HG03378 (cell line): ENCODE measurements around the gene MAPKAPK2.
"Not testable (repeated sequence)": the region's sequence is repeated elsewhere in the genome, so short reads cannot be mapped to it uniquely, and the experiment has no call there.

ENCODE experiments used
- ATAC-seq: cut with Tn5 transposase; IDR thresholded peaks from one replicate; pipeline ENCODE4 v1.9.1; 2021; ENCODE audit warnings: mild to moderate bottlenecking, moderate library complexity; ENCODE audit not compliant: unreplicated experiment

Gene MAPKAPK2

DNA sequence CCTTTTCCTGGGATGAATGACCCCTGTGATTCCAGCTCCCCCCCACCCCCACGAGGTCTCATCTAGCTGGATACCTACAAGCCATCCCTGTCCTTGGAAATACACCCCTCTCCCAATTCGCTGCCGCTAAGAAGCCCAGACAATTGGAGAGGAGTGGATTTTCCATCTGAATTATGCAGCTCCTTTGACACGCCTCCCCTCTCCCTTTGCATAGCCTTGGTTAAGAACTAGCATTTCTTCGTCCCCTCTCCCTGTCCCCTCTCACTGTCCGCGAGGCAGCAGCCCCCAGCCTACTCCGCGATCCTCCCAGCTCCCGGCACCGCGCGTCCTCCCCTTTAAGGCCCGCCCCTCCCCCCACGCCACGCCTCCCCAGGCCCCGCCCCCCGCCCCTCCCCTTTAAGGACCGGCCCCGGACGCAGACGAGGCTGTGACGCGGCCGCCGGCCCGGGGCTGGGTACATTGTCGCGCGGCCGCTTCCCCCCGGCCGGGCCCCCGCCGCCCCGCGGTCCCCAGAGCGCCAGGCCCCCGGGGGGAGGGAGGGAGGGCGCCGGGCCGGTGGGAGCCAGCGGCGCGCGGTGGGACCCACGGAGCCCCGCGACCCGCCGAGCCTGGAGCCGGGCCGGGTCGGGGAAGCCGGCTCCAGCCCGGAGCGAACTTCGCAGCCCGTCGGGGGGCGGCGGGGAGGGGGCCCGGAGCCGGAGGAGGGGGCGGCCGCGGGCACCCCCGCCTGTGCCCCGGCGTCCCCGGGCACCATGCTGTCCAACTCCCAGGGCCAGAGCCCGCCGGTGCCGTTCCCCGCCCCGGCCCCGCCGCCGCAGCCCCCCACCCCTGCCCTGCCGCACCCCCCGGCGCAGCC, at the start of gene MAPKAPK2:
Gene MAPKAPK2 (plus strand): TSS at position 428 of the 856 bp plus-strand sequence. CDS start 325 bp downstream, at position 753.
- no peak for ATAC-seq

DNA sequence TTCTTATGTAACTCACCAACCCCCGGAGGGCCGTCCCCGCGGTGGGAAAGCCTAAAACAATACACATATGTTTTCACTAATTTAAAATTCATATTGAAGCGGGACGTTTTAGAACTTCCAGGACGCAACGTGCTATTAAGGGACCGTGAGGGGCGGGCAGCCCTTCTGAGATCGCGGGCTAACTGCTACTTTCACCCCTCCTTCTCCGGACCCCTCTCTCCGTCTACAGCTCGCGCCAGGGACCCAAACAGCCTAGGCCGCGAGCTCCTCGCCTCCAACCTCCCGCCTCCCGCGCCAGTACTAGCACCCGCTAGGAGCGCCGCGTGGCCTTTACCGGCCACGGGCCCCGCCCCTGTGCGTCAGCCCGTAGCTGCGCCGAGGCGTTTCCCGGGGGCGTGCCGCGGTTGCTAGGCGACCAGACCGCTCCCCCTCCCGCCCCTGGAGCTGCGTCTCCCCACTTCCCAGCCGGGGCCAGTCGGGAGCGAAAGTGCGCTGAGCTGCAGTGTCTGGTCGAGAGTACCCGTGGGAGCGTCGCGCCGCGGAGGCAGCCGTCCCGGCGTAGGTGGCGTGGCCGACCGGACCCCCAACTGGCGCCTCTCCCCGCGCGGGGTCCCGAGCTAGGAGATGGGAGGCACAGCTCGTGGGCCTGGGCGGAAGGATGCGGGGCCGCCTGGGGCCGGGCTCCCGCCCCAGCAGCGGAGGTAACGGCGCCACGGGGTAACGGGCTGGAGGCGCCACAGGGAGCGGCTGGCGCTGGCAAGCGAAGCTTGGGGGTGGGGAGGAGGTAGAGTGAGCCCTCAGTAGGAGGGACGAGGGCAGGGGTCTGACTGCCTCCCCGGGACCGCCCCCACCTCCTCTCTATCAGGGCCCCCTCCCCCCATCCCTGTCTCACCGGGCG, 49.4 kb upstream of the MAPKAPK2 start, which contains the start of gene DYRK3:
Gene DYRK3 (plus strand): TSS at position 457 of the 898 bp plus-strand sequence. CDS start 168 bp downstream, at position 625.
- peak; percentile 70 for ATAC-seq

GRCh38 chr1:206635978-206636345, 48.7 kb upstream of the MAPKAPK2 start:
- ATAC-seq, result no peak

DNA sequence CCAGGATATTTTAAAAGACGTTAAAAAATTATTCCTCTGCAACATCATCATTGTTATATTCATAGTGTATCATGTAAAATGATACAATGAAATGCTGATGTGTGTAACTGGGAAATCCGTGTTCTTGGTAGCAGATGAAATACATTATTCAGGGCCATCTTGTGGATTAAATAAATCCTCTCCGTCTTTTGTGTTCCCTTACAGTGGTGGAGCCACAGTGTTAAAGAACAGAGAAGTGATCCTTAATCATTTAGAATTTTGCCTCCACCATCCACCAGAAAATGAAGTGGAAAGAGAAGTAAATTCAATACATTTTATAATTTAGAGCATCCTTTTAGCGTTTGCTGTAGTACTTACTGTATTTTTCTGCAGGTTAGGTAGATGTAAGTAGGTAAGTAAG, 48.0 kb upstream of the MAPKAPK2 start:
- ATAC-seq, result no peak

- no peak for ATAC-seq
Observed at GRCh38 chr1:206637605-206638004, 47.1 kb upstream of the MAPKAPK2 start.

GRCh38 chr1:206642074-206642473, 42.6 kb upstream of the MAPKAPK2 start:
- ATAC-seq, result not testable (repeated sequence)

DNA sequence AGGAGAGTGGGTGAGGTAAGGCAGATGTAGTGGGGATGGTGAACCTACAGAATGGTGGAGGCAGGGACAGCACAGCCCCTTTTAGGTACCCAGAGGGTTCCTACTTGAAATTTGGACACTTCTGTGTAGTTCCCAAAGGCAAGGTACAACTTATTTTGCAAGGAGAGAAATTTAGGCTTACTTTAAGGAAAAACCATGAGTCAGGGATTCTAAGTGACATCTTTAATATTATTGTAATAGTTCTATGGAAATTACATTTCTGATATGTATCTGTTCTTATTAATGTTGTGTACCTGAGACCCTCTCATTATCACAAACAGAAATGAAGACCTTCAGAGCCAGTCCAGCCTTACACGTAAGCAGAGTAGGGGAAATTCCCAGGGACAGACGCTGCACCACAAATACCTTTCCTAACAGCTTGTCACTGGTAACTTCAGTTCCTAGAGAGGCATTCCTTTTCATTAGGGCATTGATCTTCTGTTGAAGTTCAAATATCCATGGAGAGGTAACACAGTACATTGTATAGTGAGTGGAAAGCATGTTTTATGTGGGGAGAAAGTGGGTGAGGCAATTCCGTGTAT, 41.5 kb upstream of the MAPKAPK2 start:
- ATAC-seq, result no peak

DNA sequence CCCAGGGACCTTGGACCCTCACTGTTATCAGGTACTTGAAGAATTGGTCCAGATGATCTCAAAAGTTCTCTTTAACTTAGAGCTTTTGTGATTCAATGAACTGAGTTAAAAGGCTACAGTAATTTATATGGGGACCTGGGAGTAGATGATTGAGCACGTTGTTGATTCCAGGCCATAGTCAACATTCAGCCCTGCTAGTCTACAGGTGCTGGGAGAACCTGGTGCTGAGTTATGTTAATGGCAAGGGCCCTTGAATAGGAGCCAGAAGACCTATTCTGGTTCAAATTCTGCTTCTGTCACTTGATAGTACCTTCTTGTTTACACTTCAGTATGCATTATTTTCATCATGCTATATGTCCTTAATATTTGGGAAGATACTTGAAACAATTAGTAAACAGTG, 38.2 kb upstream of the MAPKAPK2 start:
- no peak for ATAC-seq

- no peak for ATAC-seq
Observed at GRCh38 chr1:206647224-206647623, 37.5 kb upstream of the MAPKAPK2 start.

GRCh38 chr1:206649261-206649921, 35.3 kb upstream of the MAPKAPK2 start:
- no peak for ATAC-seq

DNA sequence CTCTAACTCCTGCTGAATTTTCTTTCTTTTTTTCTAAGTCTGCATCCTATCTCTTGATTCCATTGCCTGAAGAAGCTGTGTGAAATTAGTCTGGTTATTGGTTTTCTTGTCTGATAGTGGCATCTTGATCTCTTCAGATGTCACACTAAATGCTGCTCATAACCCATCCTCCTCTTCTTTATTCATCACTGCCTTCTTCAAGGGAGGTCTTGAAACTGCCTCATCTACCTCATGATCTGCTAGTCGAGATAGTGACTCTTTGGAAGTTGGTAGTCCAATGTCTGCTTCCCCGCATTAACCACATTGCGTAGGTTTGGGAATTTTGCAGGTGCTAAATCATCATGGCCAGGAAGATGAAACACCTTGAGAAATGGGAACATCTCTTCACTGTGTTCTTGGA, 33.7 kb upstream of the MAPKAPK2 start:
- no peak for ATAC-seq

DNA sequence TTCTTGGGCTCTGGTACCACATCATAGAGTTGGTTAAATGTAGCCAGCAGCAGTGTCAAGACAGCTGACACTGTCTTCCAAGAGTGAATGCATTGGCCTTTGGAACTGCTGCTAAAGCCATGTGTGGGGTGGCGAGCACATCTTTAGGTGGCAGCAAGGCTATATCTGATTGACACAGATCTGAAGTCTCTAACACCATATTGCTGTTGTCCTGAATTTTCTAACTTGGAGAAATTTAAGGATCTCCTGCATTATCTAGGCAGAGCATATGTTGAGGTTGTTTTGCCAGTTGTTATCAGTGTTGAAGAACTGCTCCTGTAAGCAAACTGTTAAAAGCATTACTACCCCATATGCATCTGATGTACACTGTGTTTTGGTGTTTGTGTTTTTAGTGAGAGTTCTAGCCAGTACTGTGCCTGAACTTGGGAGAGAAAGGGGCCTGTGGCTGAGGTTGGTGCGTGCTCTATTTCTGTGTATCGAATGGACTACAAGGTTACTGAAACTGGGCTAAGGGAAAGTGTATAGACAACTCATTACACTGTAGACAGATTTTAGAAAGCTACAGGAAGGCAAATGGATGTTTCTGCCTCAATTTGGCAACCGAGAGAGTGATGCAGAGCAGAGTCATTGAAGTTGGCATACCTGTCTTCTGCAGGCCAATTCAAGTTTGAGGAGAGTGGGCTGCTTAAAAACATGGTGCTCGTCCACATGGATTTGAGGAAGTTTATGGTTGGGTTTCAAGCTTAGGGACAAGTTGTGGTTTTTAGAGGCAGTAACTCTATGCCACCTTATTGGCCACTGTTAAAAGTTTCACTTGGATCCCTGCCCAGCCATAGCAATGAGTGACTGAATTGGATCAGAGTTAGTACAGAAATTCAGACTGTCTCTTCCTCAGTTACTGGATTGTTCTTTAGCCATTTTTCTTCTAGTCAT, 32.5 kb upstream of the MAPKAPK2 start:
- no peak for ATAC-seq

- ATAC-seq, result no peak
Observed at GRCh38 chr1:206653715-206654459, 30.8 kb upstream of the MAPKAPK2 start.

DNA sequence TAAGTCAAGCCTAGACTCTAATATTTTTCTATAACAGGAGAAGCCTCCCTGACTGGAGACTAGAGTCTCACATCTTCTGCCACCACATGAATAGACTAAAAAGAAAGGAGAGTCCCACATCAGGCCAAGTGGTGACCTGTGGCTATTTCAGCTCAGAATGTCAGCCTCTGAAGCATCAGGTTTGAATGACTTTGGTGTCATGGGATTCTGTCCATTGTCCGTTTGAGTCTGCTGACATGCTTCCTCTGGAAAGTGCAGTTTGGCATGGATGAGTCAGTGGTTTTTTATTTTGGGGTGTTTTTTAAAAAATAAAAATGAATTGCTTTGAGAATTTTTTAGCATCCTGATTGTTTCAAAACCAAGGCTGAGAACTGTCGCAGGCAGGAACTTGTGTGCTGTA, 29.9 kb upstream of the MAPKAPK2 start:
- ATAC-seq, result no peak

DNA sequence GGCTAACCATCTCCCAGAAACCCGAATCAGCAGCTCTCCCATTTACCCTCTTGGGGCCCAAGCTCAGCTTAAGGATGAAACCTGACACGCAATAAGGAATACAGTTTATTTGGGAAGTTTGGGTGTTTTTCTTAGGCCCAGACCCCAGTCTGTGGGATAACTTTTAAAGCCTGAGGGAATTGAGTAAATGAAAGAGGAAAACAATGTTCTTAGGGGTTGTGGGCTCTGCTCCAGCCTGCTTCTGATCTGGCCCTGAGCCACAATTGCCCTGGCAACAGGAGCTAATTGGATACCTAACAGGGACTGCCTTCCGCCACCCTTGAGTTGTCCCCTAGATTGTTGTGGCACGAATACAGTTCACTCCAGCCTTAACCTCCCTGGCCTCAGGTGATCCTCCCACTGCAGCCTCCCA, 29.2 kb upstream of the MAPKAPK2 start:
- ATAC-seq, result no peak

- no peak for ATAC-seq
Observed at GRCh38 chr1:206656936-206657335, 27.8 kb upstream of the MAPKAPK2 start.

DNA sequence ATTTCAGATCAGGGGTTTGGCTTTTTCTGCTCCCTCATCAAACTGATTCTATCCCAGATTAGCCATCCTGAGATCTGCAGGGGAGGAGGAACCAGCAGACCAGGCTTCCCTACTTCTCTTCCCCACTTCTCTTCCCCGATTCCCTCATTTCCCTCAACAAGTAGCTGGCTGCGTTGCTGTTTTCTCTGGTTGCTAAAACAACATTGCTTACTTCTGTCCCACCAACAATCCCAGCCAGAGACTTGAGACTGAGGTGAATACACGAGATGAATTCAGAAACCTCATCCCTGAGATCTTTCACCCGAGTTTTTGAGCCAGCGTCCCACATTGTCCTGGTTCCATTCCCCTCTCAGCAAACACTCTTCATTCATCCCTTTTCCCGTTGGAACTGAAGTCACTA, 27.0 kb upstream of the MAPKAPK2 start:
- ATAC-seq, result no peak

DNA sequence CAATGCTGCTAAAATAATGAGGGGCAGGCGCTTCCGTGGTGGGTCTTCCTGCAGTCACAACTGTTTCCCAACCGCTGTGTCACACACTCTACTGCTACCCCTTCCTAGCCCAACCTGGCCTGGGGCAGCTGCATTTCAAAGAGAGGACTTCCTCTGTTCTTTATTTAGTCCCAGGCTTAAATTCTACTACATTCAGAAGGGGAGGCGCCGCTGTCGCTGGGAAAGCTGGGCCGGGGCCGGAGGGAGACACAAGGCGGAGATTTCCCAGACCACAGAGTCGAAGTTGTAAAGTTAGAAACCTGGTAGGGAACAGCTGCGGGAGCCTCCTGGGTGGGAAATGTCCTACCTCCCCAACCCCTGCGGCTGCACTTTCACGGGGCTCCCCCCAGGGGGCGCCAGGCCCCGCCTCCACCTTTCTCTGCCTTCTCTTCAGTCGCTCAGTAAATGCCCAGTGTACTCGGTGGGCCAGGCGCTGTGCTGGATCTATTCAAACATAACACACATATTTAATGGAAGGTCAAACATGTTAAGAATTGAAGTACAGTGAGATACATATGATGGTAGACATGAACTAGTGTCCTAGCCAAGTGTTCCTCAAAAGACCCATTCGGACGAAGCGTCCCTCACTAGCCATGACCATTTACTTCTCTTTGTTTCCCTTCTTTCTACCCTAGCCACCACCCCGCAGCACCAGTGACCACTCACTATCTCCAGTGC, 26.3 kb upstream of the MAPKAPK2 start:
- ATAC-seq, result no peak

DNA sequence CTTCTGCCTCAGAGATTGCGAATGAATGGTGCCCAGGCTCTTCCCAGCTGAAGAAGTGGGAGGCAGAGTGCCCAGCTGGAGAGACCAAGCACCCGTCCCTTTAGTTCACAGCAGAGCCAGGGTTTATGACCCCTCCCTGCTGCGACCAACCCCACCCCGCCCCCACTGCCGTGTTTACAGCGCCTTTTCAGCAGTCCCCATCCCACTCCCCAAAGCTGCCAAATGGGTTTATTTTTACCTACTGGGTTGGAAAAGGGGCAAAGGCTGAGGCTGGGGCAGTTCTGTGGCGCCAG, 25.8 kb upstream of the MAPKAPK2 start:
- no peak for ATAC-seq
